Endothelial cell (in vitro differentiated cells): ENCODE results near the gene SUSD6. TPM values are rescaled to one million over a fixed set of nuclear protein-coding genes. Genes with fewer than 3 reads are reported as not detected.
A peak's percentile ranks its signal among the peaks of the same experiment; 100 is the strongest.

ENCODE experiments used
- DNase-seq: peaks from one replicate; pipeline ENCODE4 v3.0.0; 2021; ENCODE audit warnings: low spot score
- H3K27ac Mint-ChIP-seq: one replicate; pipeline ENCODE4 v1.8.0; 2021; ENCODE audit warnings: mixed read lengths, inconsistent platforms; ENCODE audit not compliant: unreplicated experiment
- H3K27me3 Mint-ChIP-seq: one replicate; pipeline ENCODE4 v1.8.0; 2021; ENCODE audit warnings: mild to moderate bottlenecking, moderate library complexity, mixed read lengths, inconsistent platforms; ENCODE audit not compliant: unreplicated experiment
- H3K36me3 Mint-ChIP-seq: one replicate; pipeline ENCODE4 v1.8.0; 2021; ENCODE audit warnings: mild to moderate bottlenecking, low read depth, mixed read lengths, inconsistent platforms; ENCODE audit not compliant: unreplicated experiment
- H3K4me1 Mint-ChIP-seq: one replicate; pipeline ENCODE4 v1.8.0; 2021; ENCODE audit warnings: mild to moderate bottlenecking, mixed read lengths, inconsistent platforms; ENCODE audit not compliant: unreplicated experiment
- H3K4me3 Mint-ChIP-seq: one replicate; pipeline ENCODE4 v1.8.0; 2021; ENCODE audit warnings: mild to moderate bottlenecking, mixed read lengths, inconsistent platforms; ENCODE audit not compliant: unreplicated experiment
- H3K9me3 Mint-ChIP-seq: one replicate; pipeline ENCODE4 v1.8.0; 2021; ENCODE audit warnings: mixed read lengths, inconsistent platforms; ENCODE audit not compliant: unreplicated experiment
- total RNA-seq: library from RNA; stranded (reverse); fragmentation: NEBNext Ultra II Directional; extraction: Animal tissue kit (Norgen Biotek cat#: 25700); gene quantifications from one replicate; pipeline ENCODE4 v1.2.1, GENCODE V29; 2021; ENCODE audit not compliant: unreplicated experiment
- TF ChIP-seq, protein P1 (sequence below): fragments of 200-600 bp; sonication (generic); IDR thresholded peaks from one replicate; pipeline ENCODE4 v1.5.0; 2021; ENCODE audit warnings: antibody characterized with exemption; ENCODE audit not compliant: unreplicated experiment

Gene SUSD6
- total RNA-seq, 1 donor from 2014 or later, result 71.5 TPM

DNA sequence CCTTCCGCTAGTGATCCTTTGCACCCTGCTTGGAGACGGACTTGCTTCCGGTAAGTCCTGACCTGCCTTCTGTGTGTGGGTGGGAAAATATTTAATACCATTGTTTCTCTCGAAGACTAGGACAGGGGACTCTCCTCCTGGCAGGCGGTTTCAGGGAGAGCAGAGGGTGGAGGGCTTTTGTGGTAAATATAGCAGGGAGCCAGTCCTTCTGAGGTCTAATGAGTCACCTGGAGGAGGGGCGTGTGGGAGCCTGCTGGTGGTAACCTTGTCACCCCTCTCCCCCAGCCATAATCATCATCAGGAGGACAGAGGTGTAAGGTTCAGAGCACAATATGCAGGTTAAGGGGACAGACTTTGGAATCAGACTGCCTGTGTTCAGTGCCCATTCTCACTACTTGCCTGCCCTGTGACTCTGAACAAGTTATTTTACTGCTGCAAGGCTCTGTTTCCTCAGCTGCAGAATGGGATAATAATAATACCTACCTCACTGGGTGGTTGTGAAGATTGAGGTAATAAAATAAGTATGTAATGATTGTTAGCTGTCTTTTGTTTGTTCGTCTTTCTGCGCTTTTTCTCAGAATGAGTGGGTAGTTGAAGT lies 47.4 kb downstream of the SUSD6 start:
- DNase-seq, result no peak
- peaks cover 21% of the 10 kb centered on the region for H3K36me3 Mint-ChIP-seq
- H3K4me3 Mint-ChIP-seq, result no peak overlapping the region
- no peaks in the 10 kb centered on the region for H3K27me3 Mint-ChIP-seq
- H3K27ac Mint-ChIP-seq, result no peak overlapping the region
- peaks cover 74% of the 10 kb centered on the region for H3K4me1 Mint-ChIP-seq
- no peaks in the 10 kb centered on the region for H3K9me3 Mint-ChIP-seq
- TF ChIP-seq, protein P1, sequence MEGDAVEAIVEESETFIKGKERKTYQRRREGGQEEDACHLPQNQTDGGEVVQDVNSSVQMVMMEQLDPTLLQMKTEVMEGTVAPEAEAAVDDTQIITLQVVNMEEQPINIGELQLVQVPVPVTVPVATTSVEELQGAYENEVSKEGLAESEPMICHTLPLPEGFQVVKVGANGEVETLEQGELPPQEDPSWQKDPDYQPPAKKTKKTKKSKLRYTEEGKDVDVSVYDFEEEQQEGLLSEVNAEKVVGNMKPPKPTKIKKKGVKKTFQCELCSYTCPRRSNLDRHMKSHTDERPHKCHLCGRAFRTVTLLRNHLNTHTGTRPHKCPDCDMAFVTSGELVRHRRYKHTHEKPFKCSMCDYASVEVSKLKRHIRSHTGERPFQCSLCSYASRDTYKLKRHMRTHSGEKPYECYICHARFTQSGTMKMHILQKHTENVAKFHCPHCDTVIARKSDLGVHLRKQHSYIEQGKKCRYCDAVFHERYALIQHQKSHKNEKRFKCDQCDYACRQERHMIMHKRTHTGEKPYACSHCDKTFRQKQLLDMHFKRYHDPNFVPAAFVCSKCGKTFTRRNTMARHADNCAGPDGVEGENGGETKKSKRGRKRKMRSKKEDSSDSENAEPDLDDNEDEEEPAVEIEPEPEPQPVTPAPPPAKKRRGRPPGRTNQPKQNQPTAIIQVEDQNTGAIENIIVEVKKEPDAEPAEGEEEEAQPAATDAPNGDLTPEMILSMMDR, result no peak

- H3K27me3 Mint-ChIP-seq, result peaks cover under 1% of the 10 kb centered on the region
- TF ChIP-seq, protein P1, result no peak
- peaks cover 72% of the 10 kb centered on the region for H3K4me1 Mint-ChIP-seq
- no peaks in the 10 kb centered on the region for H3K9me3 Mint-ChIP-seq
- H3K36me3 Mint-ChIP-seq, result peaks cover 14% of the 10 kb centered on the region
- no peak for DNase-seq
- H3K27ac Mint-ChIP-seq, result peak overlapping the region; percentile 20
- H3K4me3 Mint-ChIP-seq, result peak overlapping the region; percentile 16
Observed at GRCh38 chr14:69660344-69661193, 49.2 kb downstream of the SUSD6 start.

- H3K9me3 Mint-ChIP-seq, result no peaks in the 10 kb centered on the region
- H3K36me3 Mint-ChIP-seq, result peaks cover 14% of the 10 kb centered on the region
- H3K27ac Mint-ChIP-seq, result peak overlapping the region; percentile 44
- peaks cover 72% of the 10 kb centered on the region for H3K4me1 Mint-ChIP-seq
- TF ChIP-seq, protein P1, result no peak
- DNase-seq, result no peak
- peak overlapping the region; percentile 16 for H3K4me3 Mint-ChIP-seq
- H3K27me3 Mint-ChIP-seq, result peaks cover 2% of the 10 kb centered on the region
Observed at GRCh38 chr14:69661194-69661537, 49.8 kb downstream of the SUSD6 start.

GRCh38 chr14:69662636-69663299 lies 51.4 kb downstream of the SUSD6 start:
- TF ChIP-seq, protein P1, result no peak
- no peak overlapping the region for H3K4me3 Mint-ChIP-seq
- no peaks in the 10 kb centered on the region for H3K9me3 Mint-ChIP-seq
- peaks cover 2% of the 10 kb centered on the region for H3K27me3 Mint-ChIP-seq
- H3K27ac Mint-ChIP-seq, result no peak overlapping the region
- H3K4me1 Mint-ChIP-seq, result peaks cover 73% of the 10 kb centered on the region
- H3K36me3 Mint-ChIP-seq, result peaks cover 21% of the 10 kb centered on the region
- no peak for DNase-seq
